NCI-H2081 (cell line): ENCODE data around the gene CST5.
"Not testable (repeated sequence)": the region's sequence is repeated elsewhere in the genome, so short reads cannot be mapped to it uniquely, and the experiment has no call there.

ENCODE experiments used
- DNase-seq, 2 experiments: peaks; one replicate each; lab custom pipeline; 2025; lab: John Stamatoyannopoulos, UW

The CST5 gene

GRCh38 chr20:23879328-23879798, at the start of gene CST5:
TSS of gene CST5 (minus strand) at chr20:23879748. CDS start at chr20:23879676, 72 bp downstream.
- no peak for DNase-seq

GRCh38 chr20:23928788-23929187, 49.2 kb upstream of the CST5 start:
- no peak for DNase-seq

GRCh38 chr20:23928353-23928752, 48.8 kb upstream of the CST5 start:
- no peak for DNase-seq

- DNase-seq = no peak
Observed at GRCh38 chr20:23926944-23927872, 47.7 kb upstream of the CST5 start.

- DNase-seq = no peak
Observed at GRCh38 chr20:23926526-23926880, 47.0 kb upstream of the CST5 start.

GRCh38 chr20:23925789-23926525, 46.4 kb upstream of the CST5 start:
- no peak for DNase-seq

- DNase-seq = no peak
Observed at GRCh38 chr20:23924751-23925150, 45.2 kb upstream of the CST5 start.

GRCh38 chr20:23923891-23924435, 44.4 kb upstream of the CST5 start:
- DNase-seq = no peak

GRCh38 chr20:23923311-23923710, 43.8 kb upstream of the CST5 start:
- no peak for DNase-seq

GRCh38 chr20:23920408-23921325, 41.1 kb upstream of the CST5 start:
- DNase-seq = no peak

GRCh38 chr20:23918896-23919295, 39.3 kb upstream of the CST5 start:
- no peak for DNase-seq

GRCh38 chr20:23918101-23918862, 38.7 kb upstream of the CST5 start:
- DNase-seq = no peak

- no peak for DNase-seq
Observed at GRCh38 chr20:23917024-23917725, 37.6 kb upstream of the CST5 start.

GRCh38 chr20:23915844-23916243, 36.3 kb upstream of the CST5 start:
- DNase-seq = no peak

GRCh38 chr20:23914469-23914868, 34.9 kb upstream of the CST5 start:
- DNase-seq = not testable (repeated sequence)

GRCh38 chr20:23910210-23910609, 30.7 kb upstream of the CST5 start:
- DNase-seq = no peak

- no peak for DNase-seq
Observed at GRCh38 chr20:23909390-23909789, 29.8 kb upstream of the CST5 start.

GRCh38 chr20:23907579-23907978, 28.0 kb upstream of the CST5 start:
- DNase-seq = no peak

- DNase-seq = not testable (repeated sequence)
Observed at GRCh38 chr20:23902396-23902795, 22.8 kb upstream of the CST5 start.

GRCh38 chr20:23890867-23891266, 11.3 kb upstream of the CST5 start:
- DNase-seq = not testable (repeated sequence)
